GM23338 (cell line): ENCODE measurements around the gene CADPS2. TPM values are rescaled to one million over a fixed set of nuclear protein-coding genes. Genes with fewer than 3 reads are reported as not detected.

Experiments used
- ATAC-seq: fragments of 200-7000 bp; cut with Tn5 transposase; 3 replicates; pipeline ENCODE4 v1.9.1; 2020
- DNase-seq: peaks from one replicate; pipeline ENCODE4 v3.0.0-alpha.2; 2015; ENCODE audit warnings: low spot score
- H2AFZ ChIP-seq: fragments of 200-600 bp; sonication (generic); 2 replicates; pipeline ENCODE4 v1.8.0; 2016; ENCODE audit warnings: antibody characterized with exemption, mild to moderate bottlenecking, moderate library complexity
- H3F3A ChIP-seq: fragments of 200-600 bp; sonication (generic); replicated peaks from 2 replicates; pipeline ENCODE4 v1.8.0; 2017; ENCODE audit warnings: antibody characterized with exemption, mixed run types, low read depth
- H3K27ac ChIP-seq: fragments of 200-600 bp; sonication (generic); 2 replicates; pipeline ENCODE4 v1.6.1; 2016; ENCODE audit warnings: low read depth
- H3K27me3 ChIP-seq: fragments of 200-600 bp; sonication (generic); 2 replicates; pipeline ENCODE4 v1.8.0; 2016; ENCODE audit warnings: mild to moderate bottlenecking, mixed run types, moderate library complexity; ENCODE audit not compliant: insufficient read depth
- H3K36me3 ChIP-seq: fragments of 200-600 bp; sonication (generic); 2 replicates; pipeline ENCODE4 v1.8.0; 2016; ENCODE audit warnings: mild to moderate bottlenecking; ENCODE audit not compliant: insufficient read depth
- H3K4me1 ChIP-seq: fragments of 200-600 bp; sonication (generic); 2 replicates; pipeline ENCODE4 v1.8.0; 2016; ENCODE audit warnings: mild to moderate bottlenecking, moderate library complexity; ENCODE audit not compliant: insufficient read depth
- H3K4me2 ChIP-seq: fragments of 200-600 bp; sonication (generic); 2 replicates; pipeline ENCODE4 v1.7.1; 2017; ENCODE audit warnings: mixed run types
- H3K4me3 ChIP-seq: fragments of 200-600 bp; sonication (generic); 2 replicates; pipeline ENCODE4 v1.6.1; 2016; ENCODE audit warnings: mixed run types
- H3K79me2 ChIP-seq: fragments of 200-600 bp; sonication (generic); replicated peaks from 2 replicates; pipeline ENCODE4 v1.8.0; 2017; ENCODE audit warnings: mild to moderate bottlenecking; ENCODE audit not compliant: insufficient read depth
- H3K9me2 ChIP-seq: fragments of 200-600 bp; sonication (generic); 2 replicates; pipeline ENCODE4 v1.8.0; 2017; ENCODE audit not compliant: insufficient read depth
- H4K20me1 ChIP-seq: fragments of 200-600 bp; sonication (generic); replicated peaks from 2 replicates; pipeline ENCODE4 v1.8.0; 2017; ENCODE audit warnings: mild to moderate bottlenecking; ENCODE audit not compliant: insufficient read depth
- H3K27ac Mint-ChIP-seq: 2 replicates; pipeline ENCODE4 v1.8.0; 2020; ENCODE audit warnings: inconsistent platforms, mild to moderate bottlenecking, moderate library complexity, mixed read lengths
- H3K27me3 Mint-ChIP-seq: 3 replicates; pipeline ENCODE4 v1.8.0; 2022; ENCODE audit warnings: low read depth, mild to moderate bottlenecking, moderate library complexity, mixed read lengths, inconsistent platforms; ENCODE audit not compliant: insufficient read depth, poor library complexity
- H3K36me3 Mint-ChIP-seq: 3 replicates; pipeline ENCODE4 v1.8.0; 2021; ENCODE audit warnings: low read depth, mild to moderate bottlenecking, inconsistent platforms, moderate library complexity, mixed read lengths
- H3K4me1 Mint-ChIP-seq: 3 replicates; pipeline ENCODE4 v1.8.0; 2020; ENCODE audit warnings: mild to moderate bottlenecking, inconsistent platforms, mixed read lengths
- H3K4me3 Mint-ChIP-seq: 3 replicates; pipeline ENCODE4 v1.8.0; 2021; ENCODE audit warnings: moderate library complexity, mild to moderate bottlenecking, inconsistent platforms, mixed read lengths
- H3K9me3 Mint-ChIP-seq: 3 replicates; pipeline ENCODE4 v1.8.0; 2020; ENCODE audit warnings: moderate library complexity, mild to moderate bottlenecking, inconsistent platforms, mixed read lengths
- CREB1 ChIP-seq: fragments of 250-450 bp; sonication (Bioruptor Pico); IDR thresholded peaks from 2 replicates; pipeline ENCODE4 v1.5.0; 2020; ENCODE audit warnings: low read depth, mild to moderate bottlenecking, moderate library complexity
- CTCF ChIP-seq, 2 experiments: fragments of 200-600 bp in 1 of 2; sonication (generic) in 1 of 2; conservative IDR thresholded peaks; 2 replicates each; pipeline versions ENCODE4 v1.5.1 to v1.6.1; 2016 to 2017; ENCODE audit warnings: antibody characterized with exemption in 2 of 2, low read depth in 2 of 2, mild to moderate bottlenecking in 2 of 2, moderate library complexity in 1 of 2
- EZH2 ChIP-seq: fragments of 200-600 bp; sonication (generic); IDR thresholded peaks from one replicate; pipeline ENCODE4 v1.8.0; 2017; ENCODE audit warnings: antibody characterized with exemption, mild to moderate bottlenecking, low read depth; ENCODE audit not compliant: unreplicated experiment
- EZH2phosphoT487 ChIP-seq: fragments of 200-600 bp; sonication (generic); IDR thresholded peaks from one replicate; pipeline ENCODE4 v1.8.1; 2018; ENCODE audit warnings: antibody characterized with exemption; ENCODE audit not compliant: unreplicated experiment
- JUNB ChIP-seq: IDR thresholded peaks from one replicate; pipeline ENCODE4 v1.6.1; 2016; ENCODE audit warnings: antibody characterized with exemption; ENCODE audit not compliant: unreplicated experiment
- NANOG ChIP-seq: IDR thresholded peaks from 2 replicates; pipeline ENCODE4 v1.6.1; 2016; ENCODE audit warnings: antibody characterized with exemption, borderline replicate concordance
- STAT1 ChIP-seq: IDR thresholded peaks from one replicate; pipeline ENCODE4 v1.6.1; 2016; ENCODE audit warnings: antibody characterized with exemption; ENCODE audit not compliant: unreplicated experiment
- ZNF114 ChIP-seq: fragments of 250-450 bp; sonication (Bioruptor Pico); IDR thresholded peaks from 2 replicates; pipeline ENCODE4 v1.5.0; 2020; ENCODE audit warnings: mild to moderate bottlenecking, moderate library complexity
- ZNF331 ChIP-seq: fragments of 250-450 bp; sonication (Bioruptor Pico); IDR thresholded peaks from 2 replicates; pipeline ENCODE4 v1.5.0; 2020; ENCODE audit warnings: low read depth, mild to moderate bottlenecking, moderate library complexity
- polyA plus RNA-seq: library from polyadenylated mRNA; unstranded; fragments of >200 nt; fragmentation: Nextera tagmentation; extraction: Ambion mirVana; gene quantifications from 2 replicates; pipeline ENCODE4 v1.2.1, GENCODE V29; 2016
- total RNA-seq: library from RNA; depleted of rRNA; stranded (reverse); fragments of >200 nt; shearing (Covaris generic); gene quantifications from 2 replicates; pipeline ENCODE4 v1.2.3, GENCODE V29; 2014
- TF ChIP-seq, protein P1 (sequence below): IDR thresholded peaks from 2 replicates; pipeline ENCODE4 v1.6.1; 2016; ENCODE audit warnings: antibody characterized with exemption
- TF ChIP-seq, protein P2 (sequence below): IDR thresholded peaks from one replicate; pipeline ENCODE4 v1.6.1; 2018; ENCODE audit warnings: antibody characterized with exemption; ENCODE audit not compliant: unreplicated experiment

Gene CADPS2
- total and polyA plus RNA-seq, 2 experiments from 2014 or later, result 16.3 to 36.9 TPM

- Histone ChIP-seq H3K36me3 (no peaks in the 10 kb centered on the region), H3K27me3 (no peaks in the 10 kb centered on the region), H3F3A (no peaks in the 10 kb centered on the region), H4K20me1 (no peaks in the 10 kb centered on the region), H2AFZ (no peak overlapping the region), H3K4me3 (no peak overlapping the region), H3K9me2 (no peaks in the 10 kb centered on the region), H3K4me2 (no peak overlapping the region), H3K4me1 (peaks cover 43% of the 10 kb centered on the region), H3K79me2 (no peaks in the 10 kb centered on the region), H3K27ac (peak overlapping the region; percentile 23; the same call in 1 of the 2 replicates)
- Mint-ChIP-seq H3K4me3 (no peak overlapping the region), H3K9me3 (no peaks in the 10 kb centered on the region), H3K4me1 (peaks cover 45% of the 10 kb centered on the region), H3K27ac (peak overlapping the region; percentile 75), H3K27me3 (peaks cover 2% of the 10 kb centered on the region), H3K36me3 (no peaks in the 10 kb centered on the region; the same call in 2 of the 3 replicates)
- peak; percentile 74 for ATAC-seq
- TF ChIP-seq EZH2phosphoT487, result no peak
- peak; percentile 78 to 83 for TF ChIP-seq CTCF (conservative IDR thresholded peaks at IDR 0.05; ENCODE audit: low read depth in 2 of 2)
- no peak for TF ChIP-seq NANOG
- peak; percentile 65 for DNase-seq
Measured at GRCh38 chr7:122803323-122803722, 82.9 kb downstream of the CADPS2 start.

GRCh38 chr7:122802301-122802751 is 83.9 kb downstream of the CADPS2 start:
- peak; percentile 47 for DNase-seq
- no peaks in the 10 kb centered on the region; the same call in 2 of the 3 replicates for H3K36me3 Mint-ChIP-seq
- H2AFZ ChIP-seq, result no peak overlapping the region
- TF ChIP-seq ZNF331 (CRISPR knock-in tag) (no peak), EZH2 (no peak), EZH2phosphoT487 (no peak), JUNB (no peak), NANOG (no peak), CTCF (conservative IDR thresholded peaks at IDR 0.05; ENCODE audit: low read depth in 2 of 2) (no peak), STAT1 (no peak), ZNF114 (no peak), CREB1 (no peak)
- TF ChIP-seq, protein P1, sequence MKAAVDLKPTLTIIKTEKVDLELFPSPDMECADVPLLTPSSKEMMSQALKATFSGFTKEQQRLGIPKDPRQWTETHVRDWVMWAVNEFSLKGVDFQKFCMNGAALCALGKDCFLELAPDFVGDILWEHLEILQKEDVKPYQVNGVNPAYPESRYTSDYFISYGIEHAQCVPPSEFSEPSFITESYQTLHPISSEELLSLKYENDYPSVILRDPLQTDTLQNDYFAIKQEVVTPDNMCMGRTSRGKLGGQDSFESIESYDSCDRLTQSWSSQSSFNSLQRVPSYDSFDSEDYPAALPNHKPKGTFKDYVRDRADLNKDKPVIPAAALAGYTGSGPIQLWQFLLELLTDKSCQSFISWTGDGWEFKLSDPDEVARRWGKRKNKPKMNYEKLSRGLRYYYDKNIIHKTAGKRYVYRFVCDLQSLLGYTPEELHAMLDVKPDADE, result no peak
- TF ChIP-seq, protein P2, sequence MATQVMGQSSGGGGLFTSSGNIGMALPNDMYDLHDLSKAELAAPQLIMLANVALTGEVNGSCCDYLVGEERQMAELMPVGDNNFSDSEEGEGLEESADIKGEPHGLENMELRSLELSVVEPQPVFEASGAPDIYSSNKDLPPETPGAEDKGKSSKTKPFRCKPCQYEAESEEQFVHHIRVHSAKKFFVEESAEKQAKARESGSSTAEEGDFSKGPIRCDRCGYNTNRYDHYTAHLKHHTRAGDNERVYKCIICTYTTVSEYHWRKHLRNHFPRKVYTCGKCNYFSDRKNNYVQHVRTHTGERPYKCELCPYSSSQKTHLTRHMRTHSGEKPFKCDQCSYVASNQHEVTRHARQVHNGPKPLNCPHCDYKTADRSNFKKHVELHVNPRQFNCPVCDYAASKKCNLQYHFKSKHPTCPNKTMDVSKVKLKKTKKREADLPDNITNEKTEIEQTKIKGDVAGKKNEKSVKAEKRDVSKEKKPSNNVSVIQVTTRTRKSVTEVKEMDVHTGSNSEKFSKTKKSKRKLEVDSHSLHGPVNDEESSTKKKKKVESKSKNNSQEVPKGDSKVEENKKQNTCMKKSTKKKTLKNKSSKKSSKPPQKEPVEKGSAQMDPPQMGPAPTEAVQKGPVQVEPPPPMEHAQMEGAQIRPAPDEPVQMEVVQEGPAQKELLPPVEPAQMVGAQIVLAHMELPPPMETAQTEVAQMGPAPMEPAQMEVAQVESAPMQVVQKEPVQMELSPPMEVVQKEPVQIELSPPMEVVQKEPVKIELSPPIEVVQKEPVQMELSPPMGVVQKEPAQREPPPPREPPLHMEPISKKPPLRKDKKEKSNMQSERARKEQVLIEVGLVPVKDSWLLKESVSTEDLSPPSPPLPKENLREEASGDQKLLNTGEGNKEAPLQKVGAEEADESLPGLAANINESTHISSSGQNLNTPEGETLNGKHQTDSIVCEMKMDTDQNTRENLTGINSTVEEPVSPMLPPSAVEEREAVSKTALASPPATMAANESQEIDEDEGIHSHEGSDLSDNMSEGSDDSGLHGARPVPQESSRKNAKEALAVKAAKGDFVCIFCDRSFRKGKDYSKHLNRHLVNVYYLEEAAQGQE, result no peak

More at GRCh38 chr7:122802301-122802751, 83.9 kb downstream of the CADPS2 start:
- peak; percentile 75 for ATAC-seq
- no peaks in the 10 kb centered on the region for H3K36me3 ChIP-seq
- peak overlapping the region; percentile 1; the same call in 1 of the 2 replicates for H3K27ac ChIP-seq
- H3K4me1 ChIP-seq, result peaks cover 47% of the 10 kb centered on the region
- no peak overlapping the region for H3K4me3 ChIP-seq
- H3K4me3 Mint-ChIP-seq, result no peak overlapping the region; the same call in 2 of the 3 replicates
- H3K27ac Mint-ChIP-seq, result peak overlapping the region; percentile 91
- peaks cover 48% of the 10 kb centered on the region for H3K4me1 Mint-ChIP-seq
- H3F3A ChIP-seq, result no peaks in the 10 kb centered on the region
- peak overlapping the region; percentile 35 for H3K4me2 ChIP-seq
- no peaks in the 10 kb centered on the region for H3K27me3 ChIP-seq
- no peaks in the 10 kb centered on the region for H3K9me3 Mint-ChIP-seq
- H3K27me3 Mint-ChIP-seq, result peaks cover 2% of the 10 kb centered on the region
- no peaks in the 10 kb centered on the region for H4K20me1 ChIP-seq
- H3K9me2 ChIP-seq, result no peaks in the 10 kb centered on the region
- peaks cover 2% of the 10 kb centered on the region; the same call in 1 of the 2 replicates for H3K79me2 ChIP-seq
